HG02610 (cell line): Measurements from ENCODE around the gene LAMB3.

Experiments
- ATAC-seq: cut with Tn5 transposase; IDR thresholded peaks from one replicate; pipeline ENCODE4 v1.9.1; 2021; ENCODE audit warnings: mild to moderate bottlenecking, moderate library complexity; ENCODE audit not compliant: unreplicated experiment

Gene LAMB3

GRCh38 chr1:209662879-209663327, 10.7 kb upstream of the LAMB3 start:
- ATAC-seq, result no peak

GRCh38 chr1:209661071-209661470, 8.8 kb upstream of the LAMB3 start:
- ATAC-seq, result no peak

GRCh38 chr1:209659909-209660308, 7.7 kb upstream of the LAMB3 start:
- ATAC-seq, result peak; percentile 82

GRCh38 chr1:209657918-209658317, 5.7 kb upstream of the LAMB3 start:
- no peak for ATAC-seq

GRCh38 chr1:209657140-209657879, 5.1 kb upstream of the LAMB3 start:
- no peak for ATAC-seq

GRCh38 chr1:209655411-209656231, 3.4 kb upstream of the LAMB3 start:
- no peak for ATAC-seq

- ATAC-seq, result no peak
These were observed 1.7 kb upstream of the LAMB3 start for GRCh38 chr1:209653915-209654351.

- ATAC-seq, result no peak
These were observed 712 bp upstream of the LAMB3 start for GRCh38 chr1:209652873-209653401.

GRCh38 chr1:209651138-209651587, 1.1 kb downstream of the LAMB3 start:
- peak; percentile 76 for ATAC-seq

GRCh38 chr1:209650454-209650853, 1.8 kb downstream of the LAMB3 start:
- no peak for ATAC-seq

- no peak for ATAC-seq
These were observed 3.1 kb downstream of the LAMB3 start for GRCh38 chr1:209648931-209649776.

- ATAC-seq, result no peak
These were observed 3.9 kb downstream of the LAMB3 start for GRCh38 chr1:209648346-209648745.

- no peak for ATAC-seq
These were observed 5.1 kb downstream of the LAMB3 start for GRCh38 chr1:209647156-209647555.

- ATAC-seq, result no peak
These were observed 5.7 kb downstream of the LAMB3 start for GRCh38 chr1:209646558-209646957.

GRCh38 chr1:209645574-209646452, 6.4 kb downstream of the LAMB3 start:
- ATAC-seq, result no peak

GRCh38 chr1:209643285-209644020, 8.8 kb downstream of the LAMB3 start:
- no peak for ATAC-seq

- no peak for ATAC-seq
These were observed 9.4 kb downstream of the LAMB3 start for GRCh38 chr1:209642816-209643215.

- no peak for ATAC-seq
These were observed 10.4 kb downstream of the LAMB3 start for GRCh38 chr1:209641832-209642172.

GRCh38 chr1:209635850-209636249, 16.4 kb downstream of the LAMB3 start:
- no peak for ATAC-seq
